IPS DF 4.7 (cell line): Measurements from ENCODE around the gene WDR54.
"Not testable (repeated sequence)": the region's sequence is repeated elsewhere in the genome, so short reads cannot be mapped to it uniquely, and the experiment has no call there.

Source experiments
- DNase-seq: peaks from one replicate; pipeline ENCODE4 v3.0.0-alpha.2; 2013; ENCODE audit warnings: low spot score; ENCODE audit errors: extremely low read depth

WDR54 gene

DNA sequence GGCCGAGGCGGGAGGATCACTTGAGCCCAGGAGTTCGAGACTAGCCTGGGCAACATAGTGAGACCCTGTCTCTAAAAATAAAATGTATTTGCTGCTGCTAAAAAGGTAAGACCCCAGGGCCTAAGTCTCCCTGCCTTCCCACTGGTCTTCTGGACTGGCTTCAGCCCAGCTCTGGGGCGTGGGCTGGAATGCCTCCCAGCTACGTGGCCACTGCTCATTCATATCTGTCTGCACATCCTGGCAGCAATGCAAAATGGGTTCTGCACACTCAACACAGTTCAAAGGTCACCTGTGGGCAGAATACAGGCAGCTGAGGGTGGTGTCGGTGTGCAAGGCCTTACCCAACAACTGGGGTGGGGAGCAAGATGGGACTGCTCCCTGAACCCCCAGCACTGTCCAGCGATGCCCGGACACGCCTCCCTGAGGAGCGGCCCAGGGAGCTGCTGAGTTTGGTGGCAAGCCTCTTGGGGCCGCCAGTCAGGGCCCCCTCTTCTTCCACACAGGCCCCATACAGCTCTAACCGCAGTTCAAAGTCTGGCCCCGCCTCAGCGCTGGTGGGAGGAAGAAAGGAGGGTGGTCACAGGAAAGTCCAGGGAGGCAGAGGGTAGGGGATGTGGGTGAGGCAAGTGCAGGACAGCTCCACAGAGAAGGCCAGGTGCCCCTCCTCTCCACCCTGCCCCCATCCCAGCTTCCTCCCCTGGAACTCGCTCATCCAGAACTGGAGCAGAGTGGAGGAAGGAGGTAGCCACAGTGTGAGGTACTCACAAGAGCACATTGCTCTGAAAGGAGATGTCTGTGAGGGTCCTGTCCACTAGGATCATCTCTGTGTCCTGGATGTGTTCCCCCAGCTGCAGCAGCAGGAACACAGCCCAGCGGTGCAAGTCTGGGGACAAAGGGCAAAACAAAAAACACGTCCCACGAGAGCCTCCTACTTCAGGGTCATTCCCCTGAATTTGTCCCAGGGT is 8.2 kb downstream of the WDR54 start:
- no peak for DNase-seq

GRCh38 chr2:74430502-74430901 is 9.0 kb downstream of the WDR54 start:
- no peak for DNase-seq

GRCh38 chr2:74436111-74436805 is 14.7 kb downstream of the WDR54 start:
- no peak for DNase-seq

- no peak for DNase-seq
These were observed 15.5 kb downstream of the WDR54 start for GRCh38 chr2:74436848-74437695.

DNA sequence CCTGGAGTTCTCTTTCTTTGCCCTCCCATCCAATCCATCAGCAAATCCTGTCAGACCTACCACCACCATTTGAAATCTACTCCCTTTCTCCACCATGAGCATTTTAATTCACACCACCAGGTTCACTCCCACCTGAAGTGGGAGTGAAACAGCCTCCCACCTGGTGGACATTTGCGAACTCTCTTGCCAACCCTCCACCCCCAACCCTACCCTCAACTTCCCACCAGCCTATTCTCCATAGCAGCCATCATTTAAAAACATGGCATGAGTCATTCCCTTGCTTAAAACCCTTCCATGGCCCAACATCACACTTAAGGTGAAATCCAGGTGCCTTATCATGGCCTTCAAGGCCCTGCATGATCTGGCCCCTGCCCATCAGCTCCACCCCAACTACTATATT is 16.7 kb downstream of the WDR54 start:
- no peak for DNase-seq

- DNase-seq, result no peak
These were observed 17.8 kb downstream of the WDR54 start for GRCh38 chr2:74439373-74439772.

- no peak for DNase-seq
These were observed 18.4 kb downstream of the WDR54 start for GRCh38 chr2:74439803-74440377.

GRCh38 chr2:74440378-74441169 is 19.0 kb downstream of the WDR54 start:
- DNase-seq, result no peak

DNA sequence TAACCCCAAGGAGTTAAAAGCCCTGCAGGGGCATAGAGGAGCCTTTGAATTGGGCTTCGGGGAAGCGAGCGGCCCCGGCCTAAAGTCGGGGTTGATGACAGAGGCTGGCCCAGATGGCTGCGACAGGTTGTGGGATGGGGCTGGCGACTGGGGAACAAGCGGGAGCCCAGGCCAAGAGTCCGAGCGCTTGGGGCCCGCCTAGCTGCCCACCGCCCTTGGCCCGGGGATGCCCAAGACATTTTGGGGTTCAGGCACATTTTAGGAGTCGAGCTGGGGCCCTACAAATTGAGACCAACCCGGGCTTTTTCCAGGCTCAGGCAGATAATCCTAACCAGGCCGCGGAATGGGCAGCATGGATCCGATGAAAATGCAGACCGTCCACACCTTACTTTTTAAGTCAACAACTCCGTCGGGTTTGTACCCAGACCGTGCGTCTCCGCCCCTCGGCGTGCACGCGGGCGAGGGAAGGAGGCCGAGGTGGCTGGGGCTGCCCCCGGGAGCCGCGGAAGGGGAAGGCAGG is 19.7 kb downstream of the WDR54 start:
- no peak for DNase-seq

DNA sequence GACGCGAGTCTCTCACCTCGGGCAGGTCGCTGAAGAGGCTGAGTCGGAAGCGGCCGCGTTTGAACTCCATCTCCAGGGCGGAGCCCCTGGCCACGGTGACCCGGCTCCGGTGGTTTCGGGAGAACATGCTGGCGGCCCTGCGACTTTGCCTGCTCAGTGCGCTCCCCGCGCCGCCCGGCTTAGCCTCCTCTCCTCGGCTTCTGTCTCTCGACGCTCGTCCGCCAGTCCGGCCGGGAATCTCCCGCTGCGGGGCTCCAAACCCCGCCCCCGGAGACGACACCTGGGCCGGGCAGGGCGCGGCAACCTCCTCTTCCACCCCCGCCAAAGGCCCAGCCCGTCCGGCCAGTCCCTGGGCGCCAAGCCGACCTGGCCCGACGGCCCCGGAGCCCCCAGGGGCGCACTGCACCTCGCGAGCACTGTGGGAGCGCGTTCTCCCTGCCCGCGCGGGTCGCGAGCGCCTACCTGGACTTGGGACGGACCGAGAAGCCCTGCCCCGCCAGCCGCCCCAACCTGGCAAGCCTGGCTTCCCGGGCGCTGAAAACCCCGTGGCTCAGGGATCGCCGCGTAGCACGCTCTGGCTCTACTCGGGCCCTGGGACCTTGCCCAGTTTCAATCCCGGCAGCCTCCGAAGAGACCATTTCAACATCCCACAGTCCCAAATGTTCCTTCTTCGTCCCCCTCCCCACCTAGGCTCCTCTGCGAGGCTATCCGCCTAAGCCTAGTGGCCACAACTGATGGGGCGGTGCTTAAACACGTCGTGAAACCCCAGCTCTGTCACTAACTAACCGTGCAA is 20.4 kb downstream of the WDR54 start, which contains the start of gene RTKN:
RTKN (minus strand) TSS at position 248 of the 793 bp plus-strand sequence; CDS start at position 127, 121 bp downstream.
- no peak for DNase-seq

DNA sequence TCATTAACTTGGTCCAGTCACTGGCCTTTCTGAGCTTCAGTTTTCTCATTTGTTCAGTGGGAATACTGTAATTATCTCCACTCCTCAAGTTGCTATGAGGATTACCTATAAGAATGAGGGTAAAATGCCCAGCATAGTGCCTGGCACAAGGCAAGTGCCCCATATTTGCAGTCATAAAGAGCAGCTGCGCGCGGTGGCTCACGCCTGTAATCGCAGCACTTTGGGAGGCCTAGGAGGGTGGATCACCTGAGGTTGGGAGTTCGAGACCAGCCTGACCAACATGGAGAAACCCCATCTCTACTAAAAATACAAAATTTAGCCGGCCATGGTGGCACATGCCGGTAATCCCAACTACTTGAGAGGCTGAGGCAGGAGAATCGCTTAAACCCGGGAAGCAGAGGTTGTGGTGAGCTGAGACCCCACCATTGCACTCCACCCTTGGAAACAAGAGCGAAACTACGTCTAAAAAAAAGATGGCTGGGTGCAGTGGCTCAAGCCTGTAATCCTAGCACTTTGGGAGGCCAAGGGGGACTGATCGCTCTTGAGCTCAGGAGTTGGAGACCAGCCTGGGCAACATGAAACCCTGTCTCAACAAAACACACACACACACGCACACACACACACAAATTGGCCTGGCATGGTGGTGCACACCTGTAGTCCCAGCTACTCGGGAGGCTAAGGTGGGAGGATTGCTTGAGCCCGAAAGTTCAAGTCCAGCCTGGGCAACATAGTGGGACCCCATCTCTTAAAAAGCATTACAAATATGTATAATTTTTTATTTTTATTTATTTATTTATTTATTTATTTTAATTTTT is 21.2 kb downstream of the WDR54 start:
- DNase-seq, result not testable (repeated sequence)

DNA sequence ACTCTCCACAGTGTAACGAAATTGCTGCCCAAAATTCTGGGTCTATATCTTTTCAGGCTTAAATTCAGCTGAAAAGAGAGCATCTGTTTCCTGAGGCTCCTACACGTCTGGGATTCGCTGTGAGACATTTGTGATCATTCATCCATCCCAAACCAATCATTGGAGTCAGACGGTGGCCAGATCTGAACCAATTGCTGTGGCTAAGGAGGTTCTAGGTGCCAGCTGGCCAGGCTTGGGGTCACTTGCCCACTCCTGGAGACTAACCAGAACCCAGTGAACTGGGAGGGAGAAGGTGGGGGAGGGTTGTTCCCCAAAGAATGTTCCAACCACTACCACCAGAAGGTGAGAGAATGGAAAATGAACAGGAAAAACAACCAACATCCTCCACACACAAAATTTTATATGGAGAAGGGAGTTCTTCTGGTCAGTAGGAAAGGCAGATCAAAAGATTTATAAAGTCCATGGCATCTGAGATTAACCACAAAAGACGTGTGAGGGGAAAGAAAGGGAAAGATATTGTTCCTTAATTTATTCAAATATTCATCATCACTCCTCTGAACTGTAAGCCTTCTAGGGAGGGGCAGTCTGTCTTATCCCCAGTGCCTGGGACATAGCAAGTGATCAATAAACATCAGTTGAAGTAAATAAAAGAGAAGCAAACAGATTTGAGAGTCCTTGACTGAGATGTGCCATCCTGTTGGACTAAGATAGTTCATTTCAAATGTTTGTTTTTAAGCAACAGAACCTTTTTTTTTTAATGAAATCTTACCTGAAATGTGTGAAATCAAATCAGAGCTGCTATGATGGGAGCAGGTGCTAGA is 23.2 kb downstream of the WDR54 start:
- no peak for DNase-seq

- no peak for DNase-seq
These were observed 25.9 kb downstream of the WDR54 start for GRCh38 chr2:74447230-74447999.

GRCh38 chr2:74448771-74449170 is 27.2 kb downstream of the WDR54 start:
- DNase-seq, result no peak

GRCh38 chr2:74450570-74451190 is 29.1 kb downstream of the WDR54 start:
- DNase-seq, result no peak
